Skeletal muscle cell (primary cell): Measurements from ENCODE around the gene RGL1.
"Not testable (repeated sequence)": the region's sequence is repeated elsewhere in the genome, so short reads cannot be mapped to it uniquely, and the experiment has no call there.

Experiments
- DNase-seq: peaks from one replicate; pipeline ENCODE4 v3.0.0-alpha.2; 2010; ENCODE audit warnings: low read depth
- H3K4me3 ChIP-seq: 2 replicates; pipeline ENCODE4 v1.5.1; 2011; ENCODE audit warnings: low read depth, mild to moderate bottlenecking, control low read depth, low read length, moderate library complexity

RGL1 gene

DNA sequence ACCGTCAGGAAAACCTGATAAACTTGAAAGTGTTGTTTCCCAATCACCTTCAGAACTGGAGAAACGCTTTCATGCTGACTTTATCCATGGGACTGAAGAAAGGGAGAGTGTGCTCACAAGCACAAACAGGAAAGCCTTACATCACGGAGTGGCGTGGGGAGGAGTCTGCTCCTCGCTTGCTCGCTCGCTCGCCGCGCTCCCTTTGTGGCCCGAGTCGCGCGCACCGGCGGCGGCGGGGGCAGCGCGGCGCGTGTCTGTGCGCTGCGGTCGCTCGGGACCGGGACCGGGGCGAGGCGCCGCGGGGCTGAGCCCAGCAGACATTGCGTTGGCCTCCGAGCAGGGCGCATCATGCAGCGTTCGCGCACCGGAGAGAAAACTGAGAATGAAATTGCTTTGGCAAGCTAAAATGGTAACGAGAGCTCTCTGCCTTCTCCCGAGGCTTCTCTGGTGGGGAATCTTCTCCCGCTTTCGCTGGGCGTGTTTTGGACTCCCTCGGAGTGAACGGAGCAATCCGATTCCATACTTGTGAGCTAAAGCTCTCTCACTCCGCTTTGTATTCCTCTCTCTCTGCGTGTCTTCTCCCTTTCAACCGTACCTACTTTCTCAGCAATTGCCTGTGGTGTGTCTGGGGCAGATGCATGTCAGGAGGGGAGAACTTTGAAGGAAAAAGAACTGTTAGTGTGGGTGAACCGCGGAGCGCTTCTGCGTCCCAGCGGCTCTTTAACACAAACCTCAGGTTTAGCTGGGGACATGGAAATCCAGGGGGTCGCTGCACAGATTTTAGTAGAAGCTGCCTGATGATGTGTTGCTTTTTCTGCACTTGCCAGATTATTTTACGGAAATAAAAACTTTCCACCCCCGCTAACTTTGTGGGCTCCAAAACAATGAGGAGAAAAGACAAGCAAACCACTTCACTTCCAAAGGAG, at the start of gene RGL1:
RGL1 (plus strand) TSS at position 205 of the 926 bp plus-strand sequence; CDS start at position 383, 178 bp downstream.
- peak; percentile 33 for DNase-seq
- peak within 1 kb of the TSS; percentile 72 for H3K4me3 ChIP-seq

DNA sequence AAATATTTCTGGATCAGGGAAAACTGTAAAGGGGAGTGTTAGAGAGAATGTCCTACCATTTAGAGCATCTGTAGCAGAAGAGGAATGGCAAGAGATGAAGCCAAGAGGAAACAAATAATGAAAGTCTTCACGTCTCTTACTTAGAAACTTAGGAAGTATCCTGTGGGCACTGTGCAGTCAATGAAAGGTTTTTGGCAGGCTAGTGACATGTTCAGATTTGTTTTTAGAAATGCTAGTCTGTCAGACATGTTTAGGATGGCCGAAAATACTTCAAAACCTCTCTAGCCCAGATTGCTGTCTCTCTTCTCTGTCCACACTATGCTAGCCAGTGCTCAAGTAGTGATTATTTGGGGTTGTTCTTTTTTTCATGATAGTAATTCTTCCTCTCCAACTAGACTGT, 48.6 kb upstream of the RGL1 start:
- no peak for DNase-seq
- H3K4me3 ChIP-seq, result no peak overlapping the region

DNA sequence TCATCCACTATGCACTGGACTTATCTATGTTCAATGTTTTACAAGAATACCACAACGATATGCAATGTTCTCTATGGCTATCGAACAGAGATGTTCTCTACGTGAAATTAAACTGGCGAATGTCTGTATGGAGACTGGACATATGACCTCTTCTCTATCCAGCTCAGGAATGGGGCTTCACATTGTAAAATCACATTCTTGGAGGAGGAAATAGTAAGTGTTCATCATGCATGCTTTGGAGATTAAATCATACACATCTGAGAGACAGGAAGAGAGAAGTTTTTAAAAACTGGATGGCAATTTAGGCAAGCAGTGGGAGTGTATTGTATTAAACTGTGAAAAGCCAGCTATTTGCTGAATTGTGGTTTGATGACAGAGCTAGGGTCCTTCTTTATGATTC, 47.9 kb upstream of the RGL1 start:
- peak; percentile 58 for DNase-seq

DNA sequence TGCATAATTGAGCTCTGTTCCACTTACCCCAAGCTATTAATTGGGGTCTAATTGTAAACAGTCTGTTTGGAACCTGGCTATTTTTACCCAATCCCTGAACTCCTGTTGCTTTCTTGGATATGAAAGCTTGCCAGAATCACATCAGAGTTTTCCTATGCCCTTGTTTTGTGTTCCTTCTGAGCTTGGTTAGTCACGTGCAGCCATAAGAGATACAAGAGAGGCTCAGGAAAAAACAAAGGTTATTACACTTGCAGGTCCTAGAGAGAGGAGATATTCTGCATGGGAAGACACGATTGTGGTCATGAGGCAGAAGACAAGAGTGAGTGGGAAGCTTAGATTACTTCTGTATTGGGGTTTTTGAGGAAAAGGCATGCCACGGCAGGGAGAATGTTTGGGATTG, 46.0 kb upstream of the RGL1 start:
- DNase-seq, result no peak
- H3K4me3 ChIP-seq, result no peak overlapping the region

More for the DNA sequence above, 47.9 kb upstream of the RGL1 start:
- no peak overlapping the region for H3K4me3 ChIP-seq

DNA sequence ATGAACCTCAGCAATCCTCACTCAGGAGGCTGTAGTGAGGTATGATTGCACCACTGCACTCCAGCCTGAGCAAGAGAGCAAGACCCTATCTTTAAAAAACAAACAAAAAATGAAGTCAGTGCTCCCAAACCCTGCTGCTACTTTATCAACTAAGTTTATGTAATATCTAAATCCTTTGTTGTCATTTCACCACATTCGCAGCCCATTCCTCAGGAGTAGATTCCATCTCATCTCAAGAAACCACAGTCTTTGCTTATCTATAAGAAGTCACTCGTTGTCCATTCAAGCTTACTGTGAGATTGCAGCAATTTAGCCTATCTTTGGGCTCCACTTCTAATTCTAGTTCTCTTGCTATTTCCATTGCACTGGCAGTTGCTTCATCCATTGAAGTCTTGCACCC, 44.3 kb upstream of the RGL1 start:
- no peak for DNase-seq
- H3K4me3 ChIP-seq, result no peak overlapping the region

DNA sequence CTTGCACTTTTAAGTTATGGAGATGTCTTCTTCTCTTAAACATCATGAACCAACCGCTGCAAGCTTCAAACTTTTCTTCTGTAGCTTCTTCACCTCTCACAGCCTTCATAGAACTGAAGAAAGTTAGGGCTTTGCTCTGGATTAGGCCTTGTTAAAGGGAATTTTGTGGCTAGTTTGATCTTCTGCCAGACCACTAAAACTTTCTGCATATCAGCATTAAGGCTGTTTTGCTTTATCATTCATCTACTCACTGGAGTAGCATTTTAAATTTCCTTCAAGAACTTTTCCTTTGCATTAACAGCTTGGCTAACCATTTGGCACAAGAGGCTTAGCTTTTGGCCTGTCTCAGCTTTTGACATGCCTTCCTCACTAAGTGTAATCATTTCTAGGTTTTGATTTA, 43.0 kb upstream of the RGL1 start:
- DNase-seq, result no peak
- H3K4me3 ChIP-seq, result no peak overlapping the region

DNA sequence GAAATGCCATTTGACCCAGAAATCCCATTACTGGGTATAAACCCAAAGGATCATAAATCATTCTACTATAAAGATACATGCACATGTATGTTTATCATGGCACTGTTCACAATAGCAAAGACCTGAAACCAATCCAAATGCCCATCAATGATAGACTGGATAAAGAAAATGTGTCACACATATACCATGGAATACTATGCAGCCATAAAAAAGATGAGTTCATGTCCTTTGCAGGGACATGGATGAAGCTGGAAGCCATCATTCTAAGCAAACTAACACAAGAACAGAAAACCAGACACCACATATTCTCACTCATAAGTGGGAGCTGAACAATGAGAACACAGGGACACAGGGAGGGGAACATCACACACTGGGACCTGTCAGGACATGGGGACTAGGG, 42.1 kb upstream of the RGL1 start:
- DNase-seq, H3K4me3 ChIP-seq: not testable (repeated sequence)

DNA sequence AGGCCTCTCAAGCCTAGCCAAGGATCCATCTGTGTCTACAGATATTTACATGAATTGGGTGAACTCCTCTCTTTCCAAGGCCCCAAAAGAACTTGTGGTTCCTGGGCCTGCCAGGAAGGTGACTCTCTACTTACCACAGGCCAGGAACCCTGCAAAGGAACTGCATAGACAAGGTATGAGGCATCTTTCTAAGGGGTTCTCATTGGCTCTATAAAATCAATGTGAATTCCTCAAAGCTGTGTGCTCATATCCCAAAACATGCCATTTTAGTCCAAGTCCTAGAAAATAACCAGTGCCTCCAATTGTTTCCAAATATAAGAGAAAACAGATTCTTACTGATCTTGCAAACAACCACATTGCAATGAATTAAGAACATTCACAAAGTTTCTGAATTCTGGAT, 39.9 kb upstream of the RGL1 start:
- DNase-seq, result no peak
- H3K4me3 ChIP-seq, result no peak overlapping the region

DNA sequence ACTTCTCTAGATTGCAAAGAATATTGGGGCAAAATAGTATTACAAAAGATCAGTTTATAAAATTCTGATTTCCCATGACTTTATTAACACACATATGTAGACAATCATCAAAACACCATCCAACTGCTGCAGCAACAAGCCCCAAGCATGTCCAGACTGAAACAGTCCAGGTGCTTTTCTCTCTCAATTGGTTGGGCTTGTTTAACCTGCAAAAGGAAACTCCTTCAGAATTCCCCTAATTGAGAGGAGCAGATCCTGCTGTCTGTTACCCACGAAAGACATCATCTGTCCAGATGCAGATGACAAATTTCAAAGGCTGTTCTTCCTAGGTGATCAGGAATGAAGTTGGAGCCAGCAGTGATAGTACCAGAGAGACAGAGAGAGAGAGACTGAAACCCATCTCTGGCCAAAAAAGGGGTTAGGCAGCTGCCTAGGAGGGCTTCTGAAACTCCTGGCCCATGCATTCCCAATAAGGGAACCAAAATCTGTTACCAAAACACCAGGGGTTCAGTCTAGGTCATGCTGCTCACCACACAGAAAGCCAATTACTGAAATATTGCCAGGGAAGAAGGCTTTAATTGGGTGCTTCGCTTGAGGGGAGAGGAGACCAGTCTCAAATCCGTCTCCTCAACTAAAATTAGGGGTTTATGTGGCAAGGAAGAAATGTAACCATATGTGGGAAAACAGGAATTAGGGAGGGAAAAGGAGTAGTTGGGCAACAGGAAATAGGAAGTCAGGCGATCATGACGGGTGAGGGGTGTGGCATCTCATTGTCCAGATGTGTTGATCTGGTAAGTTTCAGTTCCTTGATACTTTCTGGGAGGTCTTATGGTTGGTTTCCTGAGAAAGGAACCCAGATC, 34.7 kb upstream of the RGL1 start:
- H3K4me3 ChIP-seq, result no peak overlapping the region
- no peak for DNase-seq

DNA sequence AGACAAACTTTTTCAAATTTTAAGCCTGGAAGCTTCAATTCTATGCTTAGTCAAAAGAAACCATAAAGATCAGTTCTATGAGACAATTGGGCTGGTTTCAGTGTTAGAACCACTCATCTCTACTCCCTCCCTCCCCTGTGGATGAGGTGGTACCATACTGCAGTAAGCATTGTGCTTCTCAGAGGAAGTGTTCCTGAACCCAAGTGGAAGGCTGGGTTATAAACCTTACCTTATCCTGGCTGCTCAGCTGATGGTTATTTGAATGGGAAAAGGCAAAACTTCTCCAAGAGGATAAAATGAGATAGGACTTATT, 34.1 kb upstream of the RGL1 start:
- H3K4me3 ChIP-seq, result no peak overlapping the region
- DNase-seq, result no peak

DNA sequence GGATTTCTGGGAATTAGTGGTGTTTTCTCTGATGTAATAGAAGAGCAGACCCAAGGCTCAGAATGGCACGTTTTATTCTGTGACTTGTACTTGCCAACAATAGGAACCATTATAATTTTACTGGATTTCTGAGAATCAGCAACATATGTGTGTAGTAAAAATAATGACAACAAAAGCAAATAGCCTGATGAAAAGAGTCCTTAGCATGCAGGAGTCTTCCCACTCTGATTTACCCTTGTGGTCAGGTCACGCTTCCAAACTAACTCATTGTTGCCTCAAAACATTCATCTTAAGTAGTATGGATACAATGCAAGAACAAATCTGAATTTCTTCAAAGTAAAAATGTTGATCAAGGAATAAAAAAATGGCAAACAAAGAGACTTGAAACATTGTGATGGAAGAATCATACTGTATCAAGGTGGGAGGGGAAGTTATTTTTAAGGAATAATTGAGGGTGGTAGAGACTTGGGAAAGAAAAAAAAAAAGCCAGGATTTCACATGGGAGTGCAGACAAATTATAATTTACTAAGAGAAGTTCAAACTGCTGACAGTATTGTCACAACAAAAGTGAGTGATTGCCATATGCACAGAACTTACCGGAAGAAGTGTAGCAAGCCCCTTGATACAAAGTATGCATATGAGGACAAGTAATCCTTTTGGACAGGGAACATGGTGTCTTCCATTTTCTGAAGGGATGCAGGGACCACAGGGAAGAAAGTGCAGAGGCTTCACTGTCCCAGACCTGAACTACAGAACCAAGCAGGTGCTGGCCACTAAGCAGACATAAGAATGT, 31.2 kb upstream of the RGL1 start:
- H3K4me3 ChIP-seq, result no peak overlapping the region
- no peak for DNase-seq

DNA sequence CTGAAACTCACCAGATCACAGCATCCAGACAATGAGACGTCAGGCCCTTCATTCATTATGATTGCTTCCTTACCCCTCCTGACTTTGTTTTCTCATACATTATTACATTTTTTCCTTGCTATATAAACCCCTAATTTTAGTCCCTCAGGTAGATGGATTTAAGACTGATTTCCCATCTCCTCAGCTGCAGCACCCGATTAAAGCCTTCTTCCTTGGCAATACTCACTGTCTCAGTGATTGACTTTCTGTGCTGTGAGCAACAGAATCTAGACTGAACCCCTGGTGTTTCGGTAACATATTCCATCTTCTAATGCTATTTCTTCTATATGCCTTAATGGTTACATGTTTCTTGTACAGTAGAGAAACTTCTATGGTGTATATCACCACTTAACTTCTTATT, 30.0 kb upstream of the RGL1 start:
- H3K4me3 ChIP-seq, result no peak overlapping the region
- DNase-seq, result no peak

DNA sequence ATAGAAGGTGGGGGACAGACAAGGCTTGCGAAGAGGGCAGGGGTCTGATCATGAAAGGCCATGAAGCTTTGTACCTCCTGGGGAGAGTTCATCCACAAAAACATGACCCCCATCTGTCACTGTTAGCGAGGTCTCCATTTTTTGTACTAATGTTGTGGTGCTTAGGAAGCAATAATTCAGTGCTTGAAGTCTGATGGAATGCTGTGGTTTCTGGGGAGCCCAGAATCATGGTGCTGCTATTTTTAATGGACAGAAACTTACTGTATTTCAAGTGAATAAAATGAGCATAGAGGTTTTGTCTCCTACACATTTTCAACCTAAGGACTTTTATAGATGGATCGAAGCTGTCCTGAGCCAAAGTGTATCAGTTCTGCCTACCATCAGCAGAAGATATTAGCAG, 28.2 kb upstream of the RGL1 start:
- H3K4me3 ChIP-seq, result no peak overlapping the region
- DNase-seq, result no peak

DNA sequence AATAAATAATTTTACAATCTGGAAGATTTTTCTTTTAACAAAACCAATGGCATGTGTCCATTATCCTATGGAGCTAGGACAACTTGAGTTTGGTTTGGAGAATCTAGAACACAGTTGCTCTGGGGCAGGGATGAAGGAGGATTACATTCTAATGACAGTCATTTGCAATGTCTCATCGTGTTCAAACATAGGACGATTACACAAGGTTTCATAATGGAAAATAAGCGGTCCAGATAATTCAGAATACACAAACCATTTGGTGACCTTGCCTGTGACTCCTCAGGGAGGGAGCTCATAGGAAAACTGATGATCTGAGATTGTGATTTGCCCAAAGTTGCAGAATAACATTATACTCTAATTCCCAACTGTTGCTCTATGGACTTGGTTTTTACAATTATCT, 27.6 kb upstream of the RGL1 start:
- no peak overlapping the region for H3K4me3 ChIP-seq
- DNase-seq, result no peak

DNA sequence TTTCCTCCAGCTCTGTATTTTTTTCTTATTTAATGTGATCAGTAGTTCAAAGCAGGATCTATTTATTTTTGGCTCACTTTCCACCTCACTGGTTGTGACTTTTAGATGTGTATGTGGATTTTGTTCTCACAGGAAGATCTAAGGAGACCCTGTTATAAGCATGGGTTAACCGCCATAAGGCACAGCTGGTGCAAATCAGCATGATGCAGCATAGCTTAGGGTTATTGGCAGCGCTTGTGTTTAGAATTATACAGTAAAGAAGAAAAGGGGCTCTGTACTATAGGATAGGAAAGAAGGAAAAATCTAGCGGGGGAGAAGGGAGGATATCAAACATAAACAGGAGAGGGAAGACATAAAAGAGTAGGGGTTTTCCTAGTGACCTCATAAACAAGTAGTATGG, 26.9 kb upstream of the RGL1 start:
- no peak overlapping the region for H3K4me3 ChIP-seq
- no peak for DNase-seq

DNA sequence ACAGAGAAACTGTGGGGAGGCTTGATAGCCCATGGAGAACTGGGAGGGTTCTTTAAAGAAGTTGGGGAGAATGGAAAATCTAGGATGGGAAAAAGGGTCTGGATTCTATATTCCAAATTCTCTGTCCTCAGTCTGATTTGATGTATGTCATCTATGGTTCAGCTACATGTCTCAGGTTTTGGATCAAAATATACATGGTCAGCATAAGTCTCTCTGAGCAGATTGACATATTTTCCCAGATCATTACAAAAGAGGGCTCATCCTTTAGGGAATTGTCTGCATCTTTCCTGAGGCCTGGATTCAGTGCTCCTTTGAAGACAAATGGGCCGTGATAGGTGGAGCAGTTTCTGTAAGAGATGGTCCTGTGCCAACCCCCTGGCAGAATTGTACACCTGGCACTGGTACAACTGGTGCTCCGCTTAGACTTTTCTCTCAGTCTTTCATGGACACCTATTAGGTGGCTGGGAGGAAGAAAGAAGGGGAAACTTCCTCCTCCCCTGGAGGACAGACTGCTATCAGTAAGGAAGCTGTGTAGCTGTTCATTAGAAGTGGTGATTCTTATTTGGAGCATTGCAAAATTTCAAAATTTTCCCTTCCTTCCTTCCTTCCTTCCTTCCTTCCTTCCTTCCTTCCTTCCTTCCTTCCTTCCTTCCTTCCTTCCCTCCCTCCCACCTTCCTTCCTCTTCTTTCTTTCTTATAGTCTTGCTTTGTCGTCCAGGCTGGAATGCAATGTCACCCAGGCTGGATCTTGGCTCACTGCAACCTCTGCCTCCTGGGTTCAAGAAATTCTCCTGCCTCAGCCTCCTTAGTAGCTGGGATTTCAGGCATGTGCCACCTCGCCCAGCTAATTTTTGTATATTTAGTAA, 26.1 kb upstream of the RGL1 start:
- no peak for DNase-seq
- no peak overlapping the region for H3K4me3 ChIP-seq

DNA sequence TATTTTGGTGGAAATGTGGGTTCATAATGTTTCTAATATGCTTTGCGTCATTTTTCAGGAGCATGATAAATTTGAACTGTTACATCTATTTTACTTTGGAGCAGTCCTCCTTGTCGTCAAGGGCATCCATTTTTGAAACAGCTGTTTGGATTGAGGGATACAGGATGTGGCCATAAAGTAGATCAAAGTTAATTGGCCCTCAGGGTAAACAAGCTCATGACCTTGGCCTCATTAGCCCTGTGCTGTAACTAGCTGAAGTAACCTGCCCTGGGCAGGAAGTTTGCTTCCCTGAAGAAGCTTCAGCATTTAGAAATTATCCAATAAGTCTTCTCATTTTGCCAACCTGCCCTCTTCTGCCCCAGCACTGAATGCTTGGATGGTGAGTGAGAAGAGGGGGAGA, 24.8 kb upstream of the RGL1 start:
- no peak overlapping the region for H3K4me3 ChIP-seq
- no peak for DNase-seq

DNA sequence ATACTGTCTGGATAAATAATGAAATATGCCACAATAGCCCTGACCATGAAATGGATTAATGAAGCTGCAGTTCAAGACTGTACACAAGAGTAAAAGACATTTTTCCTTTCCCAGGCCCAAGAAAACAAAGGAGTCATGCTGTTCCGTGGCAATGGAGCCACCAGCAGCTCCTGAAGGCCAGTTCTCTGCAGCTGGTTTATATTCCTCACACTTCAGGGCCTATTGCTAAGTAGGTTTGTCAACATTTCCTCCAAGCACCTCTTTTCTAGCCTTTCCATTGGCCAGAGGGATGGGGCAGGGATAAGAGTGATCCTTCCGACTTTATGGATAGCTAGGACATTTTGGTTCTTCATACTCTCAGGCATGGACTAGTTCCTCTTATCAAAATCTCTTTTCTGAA, 24.2 kb upstream of the RGL1 start:
- H3K4me3 ChIP-seq, result no peak overlapping the region
- no peak for DNase-seq

DNA sequence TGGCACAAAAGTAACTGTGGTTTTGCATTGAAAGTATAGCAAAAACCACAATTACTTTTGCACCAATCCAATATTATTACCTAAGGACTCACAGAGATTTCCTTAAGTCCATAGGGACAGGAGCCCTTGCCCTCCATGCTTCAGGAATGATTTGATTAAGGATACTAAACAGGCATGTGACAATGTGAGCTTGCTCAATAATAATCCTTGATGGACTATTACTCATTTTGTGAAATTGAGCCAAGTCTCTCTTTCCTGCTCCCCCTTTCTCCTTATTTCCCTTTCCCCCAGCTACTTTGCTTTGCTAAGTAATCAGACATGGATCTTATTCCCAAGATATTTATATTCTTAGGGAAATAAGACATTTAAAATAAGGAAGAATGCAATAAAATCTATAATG, 21.6 kb upstream of the RGL1 start:
- H3K4me3 ChIP-seq, result no peak overlapping the region
- peak; percentile 58 for DNase-seq
